Esophagus squamous epithelium (tissue), 5 donors: ENCODE results near the gene NCKAP5. TPM values are rescaled to one million over a fixed set of nuclear protein-coding genes. Genes with fewer than 3 reads are reported as not detected.

Experiments
- DNase-seq: peaks from one replicate; lab custom pipeline; 2025; lab: John Stamatoyannopoulos, UW
- H3K27ac ChIP-seq, 4 donors: fragments of 200-600 bp; sonication (generic); one replicate each; pipeline ENCODE4 v1.5.1; 2016 to 2019; ENCODE audit warnings: mild to moderate bottlenecking in 1 of 4
- H3K27me3 ChIP-seq, 4 donors: fragments of 200-600 bp; sonication (generic); 1 replicate in 3 of 4; 2 replicates in 1 of 4; pipeline versions ENCODE4 v1.5.1 to v1.6.0; 2017 to 2021; ENCODE audit warnings: antibody characterized with exemption in 1 of 4
- H3K36me3 ChIP-seq, 3 donors: fragments of 200-600 bp; sonication (generic); one replicate each; pipeline ENCODE4 v1.5.1; 2016 to 2019
- H3K4me1 ChIP-seq, 3 donors: fragments of 200-600 bp; sonication (generic); one replicate each; pipeline ENCODE4 v1.5.1; 2017 to 2019
- H3K4me3 ChIP-seq, 4 donors: fragments of 200-600 bp; sonication (generic); 1 replicate in 3 of 4; 2 replicates in 1 of 4; pipeline ENCODE4 v1.5.1; 2016 to 2019; ENCODE audit warnings: mild to moderate bottlenecking in 2 of 4, moderate library complexity in 1 of 4
- H3K9me3 ChIP-seq, 3 donors: fragments of 200-600 bp; sonication (generic); one replicate each; pipeline ENCODE4 v1.5.1; 2016 to 2019
- POLR2A ChIP-seq, 4 donors: fragments of 450-650 bp; IDR thresholded peaks; one replicate each; pipeline ENCODE4 v1.6.1; 2017; ENCODE audit warnings: antibody characterized with exemption in 4 of 4, mild to moderate bottlenecking in 4 of 4, moderate library complexity in 3 of 4
- WGBS, 2 donors: methylation state at CpG; one replicate each; pipeline ENCODE4 v1.1.5; 2018; 5-methylcytosine and 5-hydroxymethylcytosine counted together
- intact Hi-C: fragments of 100-400 bp; cut with DNase I; formaldehyde crosslinking; loops from one replicate; pipeline ENCODE4 v1.15.0; 2022
- total RNA-seq, 4 donors: library from RNA; depleted of rRNA; stranded (reverse); fragments of >200 nt; gene quantifications; one replicate each; pipeline ENCODE4 v1.1.0, GENCODE V29; 2016
- TF ChIP-seq, protein P1 (sequence below), 6 experiments: fragments of 450-650 bp in 4 of 6; fragments of 200-600 bp in 2 of 6; sonication (generic) in 2 of 6; IDR thresholded peaks; one replicate each; pipeline ENCODE4 v1.5.1; 2016 to 2019; ENCODE audit warnings: antibody characterized with exemption in 6 of 6, mild to moderate bottlenecking in 4 of 6, moderate library complexity in 4 of 6
- donor health status: DM: yes; HTN: yes; CAD: no.

Gene NCKAP5
- total RNA-seq, 4 donors from 2014 or later: 4.5 to 6.9 (median 5.3) TPM

DNA sequence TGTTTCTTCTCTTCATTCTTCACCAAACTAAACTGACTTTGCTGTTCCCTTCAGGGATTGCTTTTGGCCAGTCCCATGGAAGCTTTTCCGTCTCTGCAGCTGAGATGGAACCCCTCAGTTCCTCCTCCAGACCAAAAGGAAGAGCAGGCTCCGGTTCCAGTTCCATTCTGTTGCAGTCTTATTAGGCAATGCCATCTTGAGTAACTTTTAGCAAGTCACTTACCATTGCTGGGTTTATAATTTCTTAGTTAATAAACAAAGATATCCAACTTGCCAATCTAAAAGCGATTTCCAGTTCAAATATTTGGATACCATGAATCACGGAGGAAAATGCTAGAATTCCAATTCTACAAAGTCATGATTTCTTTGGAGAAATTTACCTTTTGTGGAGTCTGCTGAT is 684.0 kb downstream of the NCKAP5 start:
- no peaks in the 10 kb centered on the region for H3K27me3 ChIP-seq
- no peaks in the 10 kb centered on the region for H3K9me3 ChIP-seq
- H3K27ac ChIP-seq: no peak overlapping the region
- intact Hi-C loops: no loop called here
- no peaks in the 10 kb centered on the region for H3K4me1 ChIP-seq
- no peaks in the 10 kb centered on the region for H3K36me3 ChIP-seq
- TF ChIP-seq, protein P1, sequence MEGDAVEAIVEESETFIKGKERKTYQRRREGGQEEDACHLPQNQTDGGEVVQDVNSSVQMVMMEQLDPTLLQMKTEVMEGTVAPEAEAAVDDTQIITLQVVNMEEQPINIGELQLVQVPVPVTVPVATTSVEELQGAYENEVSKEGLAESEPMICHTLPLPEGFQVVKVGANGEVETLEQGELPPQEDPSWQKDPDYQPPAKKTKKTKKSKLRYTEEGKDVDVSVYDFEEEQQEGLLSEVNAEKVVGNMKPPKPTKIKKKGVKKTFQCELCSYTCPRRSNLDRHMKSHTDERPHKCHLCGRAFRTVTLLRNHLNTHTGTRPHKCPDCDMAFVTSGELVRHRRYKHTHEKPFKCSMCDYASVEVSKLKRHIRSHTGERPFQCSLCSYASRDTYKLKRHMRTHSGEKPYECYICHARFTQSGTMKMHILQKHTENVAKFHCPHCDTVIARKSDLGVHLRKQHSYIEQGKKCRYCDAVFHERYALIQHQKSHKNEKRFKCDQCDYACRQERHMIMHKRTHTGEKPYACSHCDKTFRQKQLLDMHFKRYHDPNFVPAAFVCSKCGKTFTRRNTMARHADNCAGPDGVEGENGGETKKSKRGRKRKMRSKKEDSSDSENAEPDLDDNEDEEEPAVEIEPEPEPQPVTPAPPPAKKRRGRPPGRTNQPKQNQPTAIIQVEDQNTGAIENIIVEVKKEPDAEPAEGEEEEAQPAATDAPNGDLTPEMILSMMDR (IDR thresholded peaks at IDR 0.05): no peak
- TF ChIP-seq POLR2A (IDR thresholded peaks at IDR 0.05): no peak
- no peak overlapping the region for H3K4me3 ChIP-seq
- no peak for DNase-seq
- 82 to 89% methylated on average over 4 of the region's 4 CpGs for WGBS, 2 donors

DNA sequence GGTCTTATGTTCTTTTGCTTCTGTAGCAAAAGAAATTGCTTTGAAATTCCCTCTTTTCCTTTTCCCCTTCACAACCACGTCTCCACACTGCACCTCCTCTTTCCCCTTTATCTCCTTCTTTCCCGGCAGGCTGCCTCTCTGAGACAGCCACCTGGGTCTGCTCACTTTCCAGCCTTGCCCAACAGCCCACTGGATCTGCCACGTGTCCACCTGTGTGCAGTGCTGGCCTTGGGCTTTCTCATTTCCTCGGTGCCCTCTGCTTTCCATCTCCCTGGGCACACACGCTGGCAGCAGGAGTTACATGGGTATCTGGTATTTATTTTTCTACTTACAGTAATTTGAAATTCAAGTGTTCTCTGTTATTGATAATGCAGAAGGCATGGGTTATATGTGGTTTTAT is 684.8 kb downstream of the NCKAP5 start:
- Histone ChIP-seq H3K27ac (no peak overlapping the region), H3K9me3 (no peaks in the 10 kb centered on the region), H3K4me3 (no peak overlapping the region), H3K4me1 (no peaks in the 10 kb centered on the region), H3K27me3 (no peaks in the 10 kb centered on the region), H3K36me3 (no peaks in the 10 kb centered on the region)
- DNase-seq: no peak
- TF ChIP-seq POLR2A (IDR thresholded peaks at IDR 0.05): no peak
- TF ChIP-seq, protein P1 (IDR thresholded peaks at IDR 0.05): no peak
- 79 to 84% methylated on average over 5 of the region's 5 CpGs for WGBS, 2 donors
- intact Hi-C loops: no loop called here

- Histone ChIP-seq H3K4me3 (no peak overlapping the region), H3K9me3 (no peaks in the 10 kb centered on the region), H3K27ac (no peak overlapping the region), H3K27me3 (no peaks in the 10 kb centered on the region), H3K4me1 (no peaks in the 10 kb centered on the region), H3K36me3 (no peaks in the 10 kb centered on the region)
- intact Hi-C loops: no loop called here
- no peak for DNase-seq
- TF ChIP-seq, protein P1 (IDR thresholded peaks at IDR 0.05): no peak
- no peak for TF ChIP-seq POLR2A (IDR thresholded peaks at IDR 0.05)
- WGBS, 2 donors: 100% methylated on average over 1 of the region's 1 CpG
Observed at GRCh38 chr2:132881546-132881945, 686.7 kb downstream of the NCKAP5 start.

DNA sequence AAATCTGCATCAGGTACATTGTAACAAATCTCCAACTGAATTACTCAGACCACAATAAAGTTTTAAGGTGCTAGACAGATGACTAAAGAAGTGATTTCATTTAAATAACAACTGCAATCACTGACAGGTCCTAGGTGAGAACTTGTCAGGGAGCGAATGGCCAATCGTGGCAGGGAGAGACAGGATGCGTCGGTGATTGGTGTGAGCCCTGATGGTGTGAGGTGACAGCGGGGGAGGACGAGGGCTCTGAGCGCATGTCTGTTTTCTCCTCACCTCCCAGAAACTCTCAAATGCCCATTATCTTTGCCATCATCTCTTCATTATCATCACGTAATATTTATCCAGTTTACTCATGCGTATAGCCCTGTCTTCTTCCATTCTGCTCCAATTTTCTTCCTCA is 690.3 kb downstream of the NCKAP5 start:
- 87% methylated on average over 9 of the region's 9 CpGs for WGBS, 2 donors
- H3K36me3 ChIP-seq: no peaks in the 10 kb centered on the region
- no peak for TF ChIP-seq POLR2A (IDR thresholded peaks at IDR 0.05)
- TF ChIP-seq, protein P1 (IDR thresholded peaks at IDR 0.05): no peak
- intact Hi-C loops: no loop called here
- H3K27ac ChIP-seq: no peak overlapping the region
- H3K27me3 ChIP-seq: no peaks in the 10 kb centered on the region
- no peak overlapping the region for H3K4me3 ChIP-seq
- DNase-seq: no peak
- H3K9me3 ChIP-seq: no peaks in the 10 kb centered on the region
- no peaks in the 10 kb centered on the region for H3K4me1 ChIP-seq

- no peaks in the 10 kb centered on the region for H3K36me3 ChIP-seq
- H3K9me3 ChIP-seq: no peaks in the 10 kb centered on the region
- no peak overlapping the region for H3K4me3 ChIP-seq
- no peaks in the 10 kb centered on the region for H3K27me3 ChIP-seq
- no peaks in the 10 kb centered on the region for H3K4me1 ChIP-seq
- no peak for DNase-seq
- intact Hi-C loops: no loop called here
- no peak overlapping the region for H3K27ac ChIP-seq
- TF ChIP-seq, protein P1 (IDR thresholded peaks at IDR 0.05): no peak
- TF ChIP-seq POLR2A (IDR thresholded peaks at IDR 0.05): no peak
- 72% methylated on average over 5 of the region's 5 CpGs for WGBS, 2 donors
Observed at GRCh38 chr2:132876745-132877391, 691.4 kb downstream of the NCKAP5 start.
